Stimulated activated CD4-positive, alpha-beta T cell treated with anti-CD3 and anti-CD28 coated beads, Interleukin-4, amount 100 ng/mL, for 48 hours (primary cell): Measurements from ENCODE around the gene KHDRBS1.
A peak's percentile ranks its signal among the peaks of the same experiment; 100 is the strongest.
"Not testable (repeated sequence)": the region's sequence is repeated elsewhere in the genome, so short reads cannot be mapped to it uniquely, and the experiment has no call there.

Experiments used
- DNase-seq, 2 donors: peaks; one replicate each; pipeline ENCODE4 v3.0.0-alpha.2; 2020; ENCODE audit warnings: low read depth in 2 of 2

KHDRBS1 gene

GRCh38 chr1:32063261-32063681 is 49.6 kb downstream of the KHDRBS1 start:
- no peak for DNase-seq

DNA sequence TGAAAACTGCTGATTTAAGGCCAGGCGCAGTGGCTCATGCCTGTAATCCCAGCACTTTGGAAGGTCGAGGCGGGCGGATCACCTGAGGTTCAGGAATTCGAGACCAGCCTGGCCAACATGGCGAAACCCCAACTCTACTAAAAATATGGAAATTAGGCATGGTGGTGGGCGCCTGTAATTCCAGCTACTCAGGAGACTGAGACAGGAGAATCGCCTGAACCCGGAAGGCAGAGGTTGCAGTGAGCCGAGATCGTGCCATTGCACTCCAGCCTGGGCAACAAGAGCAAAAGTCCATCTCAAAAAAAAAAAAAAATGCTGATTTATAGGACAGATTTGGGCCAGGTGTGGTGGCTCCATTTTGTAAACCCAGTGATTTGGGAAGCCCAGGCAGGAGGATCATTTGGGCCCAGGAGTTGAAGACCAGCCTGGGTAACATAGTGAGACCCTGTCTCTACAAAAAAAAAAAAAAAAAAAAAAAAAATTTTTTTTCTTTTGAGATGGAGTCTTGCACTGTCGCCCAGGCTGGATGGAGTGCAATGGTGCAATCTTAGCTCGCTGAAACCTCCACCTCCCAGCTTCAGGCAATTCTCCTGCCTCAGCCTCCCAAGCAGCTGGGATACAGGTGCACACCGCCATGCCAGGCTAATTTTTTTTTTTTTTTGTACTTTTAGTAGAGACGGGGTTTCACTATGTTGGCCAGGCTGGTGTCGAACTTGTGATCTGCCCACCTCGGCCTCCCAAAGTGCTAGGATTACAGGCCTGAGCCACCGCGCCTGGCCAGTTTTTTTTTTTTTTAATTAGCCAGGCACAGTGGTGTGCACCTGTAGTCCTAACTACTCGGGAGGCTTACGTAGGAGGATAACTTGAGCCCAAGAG is 52.2 kb downstream of the KHDRBS1 start:
- DNase-seq = not testable (repeated sequence)

DNA sequence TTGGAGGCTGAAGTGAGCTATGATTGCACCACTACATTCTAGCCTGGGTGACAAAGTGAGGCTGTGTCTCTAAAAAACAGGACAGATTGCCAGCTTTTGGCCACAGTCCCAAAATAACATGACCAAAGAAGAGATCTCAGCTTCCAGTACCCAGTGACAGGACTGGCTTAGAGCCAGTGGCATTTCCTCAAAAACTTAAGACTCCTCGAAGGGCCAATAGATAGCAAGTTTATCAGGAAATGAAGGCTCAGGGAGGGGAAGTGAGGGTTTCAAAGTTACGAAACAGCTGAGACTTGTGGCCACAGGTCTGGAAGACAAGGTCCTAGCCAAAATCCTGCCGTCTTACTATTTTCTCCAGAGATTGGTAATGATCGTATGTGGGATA is 52.8 kb downstream of the KHDRBS1 start:
- DNase-seq = no peak

DNA sequence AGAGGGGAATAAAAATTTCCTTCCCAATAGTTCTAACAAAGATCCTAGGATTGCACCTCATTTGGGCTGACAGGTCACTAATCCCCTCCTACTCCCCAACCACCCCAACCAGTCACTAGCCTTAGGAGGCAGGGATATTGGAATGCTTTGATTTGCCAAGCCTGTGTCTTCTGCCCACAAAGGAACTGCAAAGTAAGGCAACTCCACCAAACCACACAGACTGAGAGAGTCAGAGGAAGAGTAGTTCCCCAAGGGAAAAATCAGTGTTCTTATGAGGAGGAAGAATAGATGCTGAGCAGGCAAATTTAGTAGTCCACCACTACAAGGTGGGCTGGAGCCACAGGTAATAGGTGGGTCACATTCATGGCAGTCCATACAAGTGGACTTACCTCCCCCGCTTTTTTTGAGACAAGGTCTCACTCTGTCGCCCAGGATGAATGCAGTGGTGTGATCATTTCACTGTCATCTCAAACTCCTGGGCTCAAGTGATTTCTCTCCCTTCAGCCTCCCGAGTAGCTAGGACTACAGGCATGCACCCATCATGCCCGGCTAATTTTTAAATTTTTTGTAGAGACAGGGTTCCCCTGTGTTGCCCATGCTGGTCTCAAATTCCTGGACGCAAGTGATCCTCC is 55.4 kb downstream of the KHDRBS1 start:
- DNase-seq = no peak

DNA sequence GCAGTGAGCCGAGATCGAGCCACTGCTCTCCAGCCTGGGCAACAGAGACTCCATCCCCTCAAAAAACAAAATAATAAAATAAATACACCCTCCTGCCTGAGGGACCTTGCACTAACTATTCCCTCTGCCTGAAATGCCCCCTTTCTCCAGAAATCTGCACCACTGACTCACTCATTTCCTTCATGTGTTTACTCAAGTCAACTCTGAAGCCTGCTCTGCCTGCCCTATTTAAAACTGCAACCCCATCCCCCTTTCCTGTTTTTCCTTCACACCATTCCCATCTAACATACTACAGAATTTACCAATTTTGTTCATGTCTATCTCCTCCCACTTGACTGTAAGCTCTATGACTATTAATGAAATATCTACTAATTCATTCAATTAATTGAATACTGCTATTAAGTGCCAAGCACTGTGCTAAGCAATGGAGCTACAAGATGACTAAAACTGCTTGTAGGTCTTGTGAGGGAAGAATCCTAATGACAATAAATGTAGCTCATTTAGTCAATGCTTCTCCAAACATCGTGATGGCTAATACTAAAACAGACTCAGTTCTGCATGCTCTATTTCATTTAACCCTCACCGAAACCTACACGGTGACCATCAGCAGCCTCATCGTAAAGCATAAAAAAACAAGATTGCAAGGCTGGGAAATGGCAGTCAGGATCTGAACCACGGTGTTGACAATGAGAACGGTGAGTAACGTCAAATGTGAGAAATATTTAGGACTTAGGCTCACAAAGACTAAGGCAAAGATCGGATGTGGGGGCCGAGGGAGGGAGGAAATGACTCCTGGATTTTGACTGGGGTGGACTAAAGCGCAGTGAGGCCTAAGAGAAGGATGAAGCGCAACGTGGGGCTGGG is 58.3 kb downstream of the KHDRBS1 start:
- peak in 1 of 2 donors; percentile 12 for DNase-seq

DNA sequence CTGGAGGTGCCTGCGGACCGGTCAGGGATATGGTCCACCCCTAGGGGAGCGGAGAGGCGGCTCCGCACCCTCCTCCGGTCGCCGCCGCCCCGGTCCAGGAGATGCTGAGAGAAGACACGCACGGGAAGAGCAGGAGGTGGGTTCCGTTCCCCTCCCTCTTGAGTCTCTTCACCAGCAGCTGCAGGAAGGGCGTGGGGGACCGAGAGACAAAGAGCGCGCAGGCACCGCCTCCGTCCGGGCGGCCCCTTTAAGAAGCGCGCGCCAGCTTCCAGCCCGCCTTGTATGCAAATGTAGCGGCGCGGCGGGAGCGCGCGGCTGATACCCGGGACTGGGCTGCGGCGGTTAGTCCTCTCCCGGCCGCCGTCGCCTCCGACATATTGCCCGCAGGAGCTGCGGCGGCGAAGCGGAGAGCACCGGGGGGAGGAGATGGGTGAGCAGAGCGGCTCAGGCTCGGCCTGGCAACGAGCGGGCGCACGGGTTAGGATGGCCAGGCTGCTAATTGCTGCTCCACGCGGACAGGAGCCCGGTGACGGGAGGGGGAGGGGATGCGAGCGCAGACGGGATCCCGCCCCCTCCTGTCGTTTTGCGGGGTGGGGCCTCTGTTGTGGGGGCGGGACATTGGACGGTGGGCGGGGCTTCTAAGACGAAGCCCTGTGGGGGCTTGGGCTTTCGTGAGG is 59.1 kb downstream of the KHDRBS1 start, which contains the start of gene TMEM39B:
TSS of gene TMEM39B (plus strand) at position 318 of the 677 bp plus-strand sequence. CDS start at position 427, 109 bp downstream.
- DNase-seq = peak; percentile 87 to 90

DNA sequence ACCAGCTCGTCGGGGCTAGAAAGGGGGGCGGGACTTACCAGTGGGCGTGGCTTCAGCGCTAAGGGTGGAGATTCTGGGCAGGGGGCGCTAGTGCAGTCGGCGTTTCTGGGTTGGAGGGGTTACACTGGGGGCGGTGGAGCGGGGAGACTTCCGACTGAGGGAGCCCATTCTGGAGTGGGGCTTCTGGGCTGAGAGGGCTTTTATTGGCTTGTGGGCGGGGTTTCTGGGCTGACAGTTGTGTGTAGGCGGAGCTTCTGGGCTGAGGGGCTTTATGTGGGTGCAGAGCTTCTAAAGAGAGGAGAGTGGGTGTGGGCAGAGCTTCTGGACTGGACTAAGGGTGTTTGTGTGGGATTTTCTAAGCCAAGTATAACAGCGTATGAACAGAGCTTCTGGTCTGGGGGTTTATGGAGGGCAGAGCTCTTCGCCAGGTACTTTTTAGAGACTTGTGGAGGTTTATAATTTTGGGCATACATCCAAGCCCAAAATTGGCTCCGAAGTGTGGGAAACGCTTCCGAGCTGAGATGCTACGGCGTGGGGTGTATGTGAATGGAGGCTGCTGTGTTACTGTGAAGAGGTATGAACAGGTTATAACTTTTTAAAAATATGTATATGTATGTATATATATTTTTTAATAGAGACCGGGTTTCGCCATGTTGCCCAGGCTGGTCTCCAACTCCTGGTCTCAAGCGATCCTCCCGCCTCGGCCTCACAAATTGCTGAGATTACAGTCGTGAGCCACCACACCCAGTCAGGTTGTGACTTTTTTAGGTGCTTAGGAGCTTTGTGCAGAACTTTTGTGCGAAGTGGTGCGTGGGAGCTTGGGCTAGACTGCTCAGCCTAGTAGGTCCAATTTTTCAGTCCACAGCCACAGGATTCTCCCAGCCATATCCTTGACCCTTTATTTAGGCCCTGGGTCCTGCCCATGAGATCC is 59.9 kb downstream of the KHDRBS1 start:
- no peak for DNase-seq

DNA sequence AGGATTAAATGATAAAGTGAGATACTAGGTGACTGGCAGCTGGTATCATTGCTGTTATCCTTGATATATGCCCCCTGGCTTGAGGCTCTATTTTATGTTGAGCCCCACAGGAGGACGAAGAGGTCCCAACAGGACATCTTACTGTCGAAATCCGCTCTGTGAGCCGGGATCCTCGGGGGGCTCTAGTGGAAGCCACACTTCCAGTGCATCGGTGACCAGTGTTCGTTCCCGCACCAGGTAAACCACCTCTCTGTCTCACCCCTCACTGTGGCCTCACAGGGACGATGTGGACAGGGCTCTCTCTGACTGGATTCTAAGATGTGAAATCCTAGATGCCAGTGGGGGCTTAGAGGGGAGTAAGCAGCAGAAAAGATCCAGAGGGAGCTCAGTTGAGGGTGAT is 61.2 kb downstream of the KHDRBS1 start:
- no peak for DNase-seq

DNA sequence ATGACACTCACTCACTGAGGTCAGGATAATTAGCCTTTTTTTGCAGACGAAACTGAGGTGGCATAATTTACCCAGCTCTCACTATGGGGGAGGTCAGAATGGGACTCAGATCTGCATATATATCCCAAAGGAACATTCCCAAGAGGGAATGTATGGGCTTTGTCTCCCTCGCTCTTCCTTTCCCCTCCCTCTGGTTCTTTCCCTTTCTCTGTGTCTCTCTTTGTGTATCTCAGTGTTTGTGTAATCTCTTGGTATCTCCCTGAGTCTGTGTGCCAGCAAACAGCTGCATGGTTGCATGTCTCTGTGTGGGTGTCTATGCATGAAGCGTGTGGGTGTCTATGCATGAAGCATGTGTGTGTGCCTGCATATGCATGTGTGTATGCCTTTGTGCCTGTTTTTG is 63.8 kb downstream of the KHDRBS1 start:
- no peak for DNase-seq

GRCh38 chr1:32082022-32082421 is 68.4 kb downstream of the KHDRBS1 start:
- no peak for DNase-seq

GRCh38 chr1:32086381-32086780 is 72.7 kb downstream of the KHDRBS1 start:
- DNase-seq = not testable (repeated sequence)

DNA sequence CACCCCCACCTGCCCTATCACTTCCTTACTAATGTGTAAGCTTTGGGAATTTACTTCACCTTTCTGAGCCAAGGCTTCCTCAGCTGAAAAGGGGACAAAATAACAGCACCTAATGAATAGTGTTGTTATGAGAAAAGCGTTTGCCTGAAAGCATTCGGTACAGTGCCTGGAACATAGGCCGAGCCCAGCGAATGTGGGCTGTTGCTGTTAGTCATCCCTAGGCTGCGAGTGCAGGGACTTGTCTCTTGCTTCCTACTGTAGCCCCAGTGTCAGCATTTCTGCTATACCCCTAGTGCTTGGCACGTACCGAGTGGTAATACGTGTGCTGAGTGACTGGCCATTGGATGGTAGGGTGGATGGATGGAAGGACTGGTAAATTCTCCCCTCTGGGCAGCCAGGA is 77.5 kb downstream of the KHDRBS1 start:
- DNase-seq = no peak

DNA sequence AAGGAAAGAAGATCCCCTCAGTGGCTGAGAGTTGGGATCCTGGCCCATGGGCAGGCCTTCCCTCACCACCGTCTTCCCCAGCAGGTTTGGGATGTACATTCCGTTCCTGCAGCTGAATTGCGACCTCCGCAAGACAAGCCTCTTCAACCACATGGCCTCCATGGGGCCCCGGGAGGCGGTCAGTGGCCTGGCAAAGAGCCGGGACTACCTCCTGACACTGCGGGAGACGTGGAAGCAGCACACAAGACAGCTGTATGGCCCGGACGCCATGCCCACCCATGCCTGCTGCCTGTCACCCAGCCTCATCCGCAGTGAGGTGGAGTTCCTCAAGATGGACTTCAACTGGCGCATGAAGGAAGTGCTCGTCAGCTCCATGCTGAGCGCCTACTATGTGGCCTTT is 77.9 kb downstream of the KHDRBS1 start:
- no peak for DNase-seq
